Neural crest cell (in vitro differentiated cells): ENCODE data around the gene DNAJC6. TPM values are rescaled to one million over a fixed set of nuclear protein-coding genes. Genes with fewer than 3 reads are reported as not detected.

Experiments used
- DNase-seq: peaks from one replicate; pipeline ENCODE4 v3.0.0; 2021; ENCODE audit warnings: low read depth, mixed read lengths, low spot score
- H3K27ac Mint-ChIP-seq: one replicate; pipeline ENCODE4 v1.8.0; 2021; ENCODE audit warnings: mild to moderate bottlenecking, mixed read lengths; ENCODE audit not compliant: unreplicated experiment
- H3K27me3 Mint-ChIP-seq: 2 replicates; pipeline ENCODE4 v1.8.0; 2021; ENCODE audit warnings: low read depth, mild to moderate bottlenecking, mixed read lengths
- H3K36me3 Mint-ChIP-seq: 2 replicates; pipeline ENCODE4 v1.8.0; 2021; ENCODE audit warnings: low read depth, mild to moderate bottlenecking, mixed read lengths
- H3K4me1 Mint-ChIP-seq: 2 replicates; pipeline ENCODE4 v1.8.0; 2021; ENCODE audit warnings: mixed read lengths
- H3K4me3 Mint-ChIP-seq: one replicate; pipeline ENCODE4 v1.8.0; 2021; ENCODE audit warnings: mild to moderate bottlenecking, mixed read lengths
- H3K9me3 Mint-ChIP-seq: 2 replicates; pipeline ENCODE4 v1.8.0; 2021; ENCODE audit warnings: mixed read lengths
- total RNA-seq: library from RNA; stranded (reverse); gene quantifications from 2 replicates; pipeline ENCODE4 v1.2.1, GENCODE V29; 2021
- TF ChIP-seq, protein P1 (sequence below): fragments of 200-600 bp; sonication (generic); conservative IDR thresholded peaks from 2 replicates; pipeline ENCODE4 v1.5.0; 2021; ENCODE audit warnings: antibody characterized with exemption, mild to moderate bottlenecking

Gene DNAJC6
- total RNA-seq, 1 donor from 2014 or later = 2.4 TPM

GRCh38 chr1:65435987-65436386, 126.6 kb downstream of the DNAJC6 start:
- TF ChIP-seq, protein P1, sequence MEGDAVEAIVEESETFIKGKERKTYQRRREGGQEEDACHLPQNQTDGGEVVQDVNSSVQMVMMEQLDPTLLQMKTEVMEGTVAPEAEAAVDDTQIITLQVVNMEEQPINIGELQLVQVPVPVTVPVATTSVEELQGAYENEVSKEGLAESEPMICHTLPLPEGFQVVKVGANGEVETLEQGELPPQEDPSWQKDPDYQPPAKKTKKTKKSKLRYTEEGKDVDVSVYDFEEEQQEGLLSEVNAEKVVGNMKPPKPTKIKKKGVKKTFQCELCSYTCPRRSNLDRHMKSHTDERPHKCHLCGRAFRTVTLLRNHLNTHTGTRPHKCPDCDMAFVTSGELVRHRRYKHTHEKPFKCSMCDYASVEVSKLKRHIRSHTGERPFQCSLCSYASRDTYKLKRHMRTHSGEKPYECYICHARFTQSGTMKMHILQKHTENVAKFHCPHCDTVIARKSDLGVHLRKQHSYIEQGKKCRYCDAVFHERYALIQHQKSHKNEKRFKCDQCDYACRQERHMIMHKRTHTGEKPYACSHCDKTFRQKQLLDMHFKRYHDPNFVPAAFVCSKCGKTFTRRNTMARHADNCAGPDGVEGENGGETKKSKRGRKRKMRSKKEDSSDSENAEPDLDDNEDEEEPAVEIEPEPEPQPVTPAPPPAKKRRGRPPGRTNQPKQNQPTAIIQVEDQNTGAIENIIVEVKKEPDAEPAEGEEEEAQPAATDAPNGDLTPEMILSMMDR = no peak
- H3K36me3 Mint-ChIP-seq = peaks cover 7% of the 10 kb centered on the region
- no peak overlapping the region for H3K27ac Mint-ChIP-seq

DNA sequence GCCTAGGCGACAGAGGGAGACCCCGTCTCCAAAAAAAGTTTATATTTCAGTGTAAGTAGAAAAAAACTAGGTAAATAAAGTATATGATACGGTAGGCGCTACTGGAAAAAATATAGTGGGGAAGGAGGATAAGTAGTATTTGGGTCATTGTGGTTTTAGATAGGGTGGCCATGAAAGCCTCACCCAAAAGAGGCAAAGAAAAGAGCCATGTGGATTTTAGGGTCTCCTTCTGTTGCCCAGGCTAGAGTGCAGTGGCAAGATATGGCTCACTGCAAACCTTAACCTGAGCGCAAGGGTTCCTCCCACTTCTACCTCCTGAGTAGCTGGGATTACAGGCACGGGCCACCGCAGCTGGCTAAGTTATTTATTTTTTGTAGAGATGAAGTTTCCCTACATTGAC, 128.3 kb downstream of the DNAJC6 start:
- Mint-ChIP-seq H3K27ac (no peak overlapping the region), H3K27me3 (no peaks in the 10 kb centered on the region), H3K9me3 (no peaks in the 10 kb centered on the region), H3K4me3 (no peak overlapping the region), H3K4me1 (no peaks in the 10 kb centered on the region), H3K36me3 (peaks cover 9% of the 10 kb centered on the region)
- TF ChIP-seq, protein P1 = no peak
- DNase-seq = no peak

More at GRCh38 chr1:65435987-65436386, 126.6 kb downstream of the DNAJC6 start:
- Mint-ChIP-seq H3K9me3 (no peaks in the 10 kb centered on the region), H3K27me3 (no peaks in the 10 kb centered on the region), H3K4me1 (no peaks in the 10 kb centered on the region), H3K4me3 (no peak overlapping the region)
- no peak for DNase-seq

DNA sequence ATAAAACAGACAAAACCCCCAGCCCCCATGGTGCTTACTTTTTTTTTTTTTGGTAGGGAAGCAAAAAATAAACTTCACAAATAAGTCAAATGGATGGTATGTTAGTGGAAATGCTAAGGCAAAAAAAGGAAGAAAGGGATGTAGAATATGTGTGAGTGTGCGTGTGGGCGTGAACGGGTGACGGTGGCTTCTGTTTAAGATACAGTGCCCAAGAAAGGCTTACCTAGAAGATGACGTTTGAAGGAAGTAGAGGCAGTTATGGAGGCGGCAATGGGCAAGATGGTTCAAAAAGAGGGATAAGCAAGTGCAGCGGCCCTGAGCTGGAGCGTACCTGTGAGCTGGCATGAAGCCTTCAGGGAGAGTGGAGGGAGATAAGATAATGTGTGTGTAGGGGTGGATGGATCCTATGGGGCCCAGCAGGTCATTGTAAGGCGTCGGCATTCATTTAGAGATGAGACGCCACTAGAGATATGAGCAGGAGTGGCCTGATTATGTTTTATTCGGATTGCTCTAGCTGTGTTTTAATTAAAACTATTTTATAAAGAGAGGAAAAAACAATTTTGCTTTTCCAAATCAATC, 131.1 kb downstream of the DNAJC6 start:
- no peak for DNase-seq
- TF ChIP-seq, protein P1 = no peak
- Mint-ChIP-seq H3K36me3 (peaks cover 2% of the 10 kb centered on the region), H3K4me3 (no peak overlapping the region), H3K4me1 (no peaks in the 10 kb centered on the region), H3K27ac (peak overlapping the region; percentile 53), H3K27me3 (no peaks in the 10 kb centered on the region), H3K9me3 (no peaks in the 10 kb centered on the region)

GRCh38 chr1:65440915-65441314, 131.6 kb downstream of the DNAJC6 start:
- Mint-ChIP-seq H3K4me3 (no peak overlapping the region), H3K4me1 (no peaks in the 10 kb centered on the region)
- TF ChIP-seq, protein P1 = no peak

GRCh38 chr1:65441464-65441863, 132.1 kb downstream of the DNAJC6 start:
- Mint-ChIP-seq H3K27me3 (no peaks in the 10 kb centered on the region), H3K27ac (no peak overlapping the region), H3K36me3 (peaks cover 2% of the 10 kb centered on the region), H3K4me1 (no peaks in the 10 kb centered on the region), H3K4me3 (no peak overlapping the region), H3K9me3 (no peaks in the 10 kb centered on the region)
- TF ChIP-seq, protein P1 = no peak
- no peak for DNase-seq

More at GRCh38 chr1:65440915-65441314, 131.6 kb downstream of the DNAJC6 start:
- peaks cover 2% of the 10 kb centered on the region for H3K36me3 Mint-ChIP-seq
- DNase-seq = no peak
- no peaks in the 10 kb centered on the region for H3K9me3 Mint-ChIP-seq
- H3K27me3 Mint-ChIP-seq = no peaks in the 10 kb centered on the region
- H3K27ac Mint-ChIP-seq = no peak overlapping the region
